Measurements from ENCODE around the gene OLIG3. TPM values are rescaled to one million over a fixed set of nuclear protein-coding genes. Genes with fewer than 3 reads are reported as not detected.

Gene OLIG3
- total and polyA plus RNA-seq, 4 donors: not detected

- 41% methylated on average over 5 of the region's 5 CpGs for WGBS
- no peak for DNase-seq (ENCODE audit: low spot score)
- no peaks in the 10 kb centered on the region for H3K4me1 ChIP-seq (ENCODE audit: control insufficient read depth in 4 of 4, insufficient read depth in 4 of 4, low read length in 3 of 4)
- H3K9ac ChIP-seq (ENCODE audit: low read depth in 1 of 2, low read length in 2 of 2): no peak overlapping the region
- no peak overlapping the region for H3K4me3 ChIP-seq (ENCODE audit: low read depth in 1 of 3, low read length in 3 of 3)
- peaks cover 0 to 3% (median under 1%) of the 10 kb centered on the region in 4 donors for H3K9me3 ChIP-seq (ENCODE audit: control insufficient read depth in 4 of 4, low read length in 3 of 4)
- TF ChIP-seq MAX (IDR thresholded peaks at IDR 0.05): no peak
- TF ChIP-seq JUND (IDR thresholded peaks at IDR 0.05): no peak
- TF ChIP-seq RXRA (IDR thresholded peaks at IDR 0.05): no peak
- no peak for TF ChIP-seq EGR1 (IDR thresholded peaks at IDR 0.05; ENCODE audit: low read depth in 2 of 2)
- TF ChIP-seq CTCF (IDR thresholded peaks at IDR 0.05; ENCODE audit: low read depth, low read length, missing input control): no peak
- no peak for TF ChIP-seq HNF4G (IDR thresholded peaks at IDR 0.05)
- TF ChIP-seq NR2F2 (IDR thresholded peaks at IDR 0.05): no peak
- no peak for TF ChIP-seq SP1 (IDR thresholded peaks at IDR 0.05)
- TF ChIP-seq ZBTB33 (IDR thresholded peaks at IDR 0.05): no peak
- TF ChIP-seq FOXA2 (IDR thresholded peaks at IDR 0.05): no peak
- TF ChIP-seq REST (IDR thresholded peaks at IDR 0.05): no peak
- TF ChIP-seq ATF3 (IDR thresholded peaks at IDR 0.05): no peak
- TF ChIP-seq TAF1 (conservative IDR thresholded peaks at IDR 0.05): no peak
- H3K27me3 ChIP-seq (ENCODE audit: control insufficient read depth in 4 of 4, insufficient read depth in 4 of 4, low read length in 3 of 4): peaks cover 0 to 18% (median 8%) of the 10 kb centered on the region in 4 donors
- no peaks in the 10 kb centered on the region for H3K36me3 ChIP-seq (ENCODE audit: control insufficient read depth in 4 of 4, insufficient read depth in 3 of 4, low read depth in 1 of 4, low read length in 3 of 4)
- no peak overlapping the region for H3K27ac ChIP-seq (ENCODE audit: low read depth in 1 of 2, low read length in 2 of 2)
Measured at GRCh38 chr6:137514418-137514817, 20.2 kb upstream of the OLIG3 start.

- WGBS: 23% methylated on average over 14 of the region's 14 CpGs
- Histone ChIP-seq H3K36me3 (ENCODE audit: control insufficient read depth in 4 of 4, insufficient read depth in 3 of 4, low read depth in 1 of 4, low read length in 3 of 4) (no peaks in the 10 kb centered on the region), H3K27me3 (ENCODE audit: control insufficient read depth in 4 of 4, insufficient read depth in 4 of 4, low read length in 3 of 4) (peaks cover 0 to 22% (median 6%) of the 10 kb centered on the region in 4 donors), H3K9ac (ENCODE audit: low read depth in 1 of 2, low read length in 2 of 2) (no peak overlapping the region), H3K4me3 (ENCODE audit: low read depth in 1 of 3, low read length in 3 of 3) (no peak overlapping the region), H3K27ac (ENCODE audit: low read depth in 1 of 2, low read length in 2 of 2) (no peak overlapping the region), H3K4me1 (ENCODE audit: control insufficient read depth in 4 of 4, insufficient read depth in 4 of 4, low read length in 3 of 4) (no peaks in the 10 kb centered on the region), H3K9me3 (ENCODE audit: control insufficient read depth in 4 of 4, low read length in 3 of 4) (peaks cover 0 to 3% (median under 1%) of the 10 kb centered on the region in 4 donors)
- DNase-seq (ENCODE audit: low spot score): no peak
- no peak for TF ChIP-seq REST (IDR thresholded peaks at IDR 0.05)
- no peak for TF ChIP-seq FOXA2 (IDR thresholded peaks at IDR 0.05)
- TF ChIP-seq GABPA (IDR thresholded peaks at IDR 0.05 in 1 of 2, conservative IDR thresholded peaks at IDR 0.05 in 1 of 2): no peak
- no peak for TF ChIP-seq CTCF (IDR thresholded peaks at IDR 0.05; ENCODE audit: low read depth, low read length, missing input control)
- no peak for TF ChIP-seq EGR1 (IDR thresholded peaks at IDR 0.05; ENCODE audit: low read depth in 2 of 2)
- TF ChIP-seq JUND (IDR thresholded peaks at IDR 0.05): no peak
- no peak for TF ChIP-seq HNF4G (IDR thresholded peaks at IDR 0.05)
- no peak for TF ChIP-seq MAX (IDR thresholded peaks at IDR 0.05)
- TF ChIP-seq SP1 (IDR thresholded peaks at IDR 0.05): no peak
- no peak for TF ChIP-seq RXRA (IDR thresholded peaks at IDR 0.05)
Measured at GRCh38 chr6:137512757-137513605, 18.8 kb upstream of the OLIG3 start.
